Right lobe of liver (tissue), 4 donors: ENCODE data around the gene ZNF786.

Experiments used
- CTCF ChIP-seq, 4 donors: fragments of 200-600 bp in 3 of 4; fragments of 450-650 bp in 1 of 4; IDR thresholded peaks; one replicate each; pipeline versions ENCODE4 v1.5.1 to v1.8.0; 2016 to 2022; ENCODE audit warnings: antibody characterized with exemption in 4 of 4, mild to moderate bottlenecking in 2 of 4
- POLR2A ChIP-seq: fragments of 450-650 bp; IDR thresholded peaks from one replicate; pipeline ENCODE4 v1.6.1; 2017; ENCODE audit warnings: antibody characterized with exemption, mild to moderate bottlenecking
- donor health status: DM: no; HTN: no; CAD: no.
- donor health status: DM: no; HTN: no; CAD: no.
- donor health status: DM: no; HTN: yes; CAD: no.

- TF ChIP-seq CTCF (IDR thresholded peaks at IDR 0.05) (no peak), POLR2A (no peak)
These were observed 66.9 kb downstream of the ZNF786 start for GRCh38 chr7:149023662-149024061.
